Upper lobe of left lung (tissue), 4 donors: ENCODE data around the gene IFT22.

Experiments
- POLR2A ChIP-seq, 4 donors: fragments of 450-650 bp; IDR thresholded peaks; one replicate each; pipeline ENCODE4 v1.5.1; 2016 to 2017; ENCODE audit warnings: antibody characterized with exemption in 4 of 4, mild to moderate bottlenecking in 2 of 4
- TF ChIP-seq, protein P1 (sequence below), 6 experiments: fragments of 450-650 bp in 4 of 6; fragments of 200-600 bp in 2 of 6; sonication (generic) in 2 of 6; IDR thresholded peaks; one replicate each; pipeline ENCODE4 v1.5.1; 2016 to 2019; ENCODE audit warnings: antibody characterized with exemption in 6 of 6

GRCh38 chr7:101271021-101271420 lies 50.6 kb downstream of the IFT22 start:
- TF ChIP-seq, protein P1, sequence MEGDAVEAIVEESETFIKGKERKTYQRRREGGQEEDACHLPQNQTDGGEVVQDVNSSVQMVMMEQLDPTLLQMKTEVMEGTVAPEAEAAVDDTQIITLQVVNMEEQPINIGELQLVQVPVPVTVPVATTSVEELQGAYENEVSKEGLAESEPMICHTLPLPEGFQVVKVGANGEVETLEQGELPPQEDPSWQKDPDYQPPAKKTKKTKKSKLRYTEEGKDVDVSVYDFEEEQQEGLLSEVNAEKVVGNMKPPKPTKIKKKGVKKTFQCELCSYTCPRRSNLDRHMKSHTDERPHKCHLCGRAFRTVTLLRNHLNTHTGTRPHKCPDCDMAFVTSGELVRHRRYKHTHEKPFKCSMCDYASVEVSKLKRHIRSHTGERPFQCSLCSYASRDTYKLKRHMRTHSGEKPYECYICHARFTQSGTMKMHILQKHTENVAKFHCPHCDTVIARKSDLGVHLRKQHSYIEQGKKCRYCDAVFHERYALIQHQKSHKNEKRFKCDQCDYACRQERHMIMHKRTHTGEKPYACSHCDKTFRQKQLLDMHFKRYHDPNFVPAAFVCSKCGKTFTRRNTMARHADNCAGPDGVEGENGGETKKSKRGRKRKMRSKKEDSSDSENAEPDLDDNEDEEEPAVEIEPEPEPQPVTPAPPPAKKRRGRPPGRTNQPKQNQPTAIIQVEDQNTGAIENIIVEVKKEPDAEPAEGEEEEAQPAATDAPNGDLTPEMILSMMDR (IDR thresholded peaks at IDR 0.05): no peak
- TF ChIP-seq POLR2A (IDR thresholded peaks at IDR 0.05): no peak
